Measurements from ENCODE around the gene JMJD1C.

- TF ChIP-seq POLR2A (IDR thresholded peaks at IDR 0.05) (no peak), CTCF (IDR thresholded peaks at IDR 0.05) (no peak)
Observed at GRCh38 chr10:63494951-63495350, 29.2 kb upstream of the JMJD1C start.
